HG03354 (cell line): Measurements from ENCODE around the gene AGAP3.
A peak's percentile ranks its signal among the peaks of the same experiment; 100 is the strongest.

Experiments
- ATAC-seq: cut with Tn5 transposase; IDR thresholded peaks from one replicate; pipeline ENCODE4 v1.9.1; 2021; ENCODE audit warnings: mild to moderate bottlenecking; ENCODE audit not compliant: unreplicated experiment, poor library complexity, severe bottlenecking

AGAP3 gene

GRCh38 chr7:151057506-151057988 is 28.7 kb upstream of the AGAP3 start, which contains the start of gene CDK5:
CDK5 (minus strand) TSS chr7:151057897; CDS start chr7:151057848, 49 bp downstream.
- ATAC-seq = peak; percentile 25

- ATAC-seq = peak; percentile 90
Measured at GRCh38 chr7:151057989-151058780, 28.1 kb upstream of the AGAP3 start.

- no peak for ATAC-seq
Measured at GRCh38 chr7:151058781-151059366, 27.4 kb upstream of the AGAP3 start.

- ATAC-seq = peak; percentile 35
Measured at GRCh38 chr7:151059367-151060112, 26.7 kb upstream of the AGAP3 start, which contains the start of gene SLC4A2. SLC4A2 (plus strand) TSS chr7:151059589; CDS start chr7:151061988, 2,399 bp downstream.

GRCh38 chr7:151060113-151060415 is 26.2 kb upstream of the AGAP3 start:
- no peak for ATAC-seq

GRCh38 chr7:151060416-151061212 is 25.7 kb upstream of the AGAP3 start:
- no peak for ATAC-seq

GRCh38 chr7:151061213-151062110 is 24.8 kb upstream of the AGAP3 start:
- no peak for ATAC-seq

GRCh38 chr7:151062111-151062398 is 24.2 kb upstream of the AGAP3 start:
- ATAC-seq = no peak

- ATAC-seq = no peak
Measured at GRCh38 chr7:151062399-151063211, 23.7 kb upstream of the AGAP3 start.

GRCh38 chr7:151063212-151063561 is 23.1 kb upstream of the AGAP3 start:
- ATAC-seq = no peak

- ATAC-seq = no peak
Measured at GRCh38 chr7:151064454-151064853, 21.8 kb upstream of the AGAP3 start.

GRCh38 chr7:151064993-151065392 is 21.3 kb upstream of the AGAP3 start:
- ATAC-seq = no peak

GRCh38 chr7:151065516-151065915 is 20.8 kb upstream of the AGAP3 start:
- ATAC-seq = no peak

- no peak for ATAC-seq
Measured at GRCh38 chr7:151066273-151066974, 19.9 kb upstream of the AGAP3 start.

- ATAC-seq = no peak
Measured at GRCh38 chr7:151068069-151068773, 18.1 kb upstream of the AGAP3 start.

- no peak for ATAC-seq
Measured at GRCh38 chr7:151069841-151070573, 16.3 kb upstream of the AGAP3 start.

GRCh38 chr7:151070574-151070960 is 15.7 kb upstream of the AGAP3 start:
- no peak for ATAC-seq
